Measurements from ENCODE around the gene RABGGTA. TPM values are rescaled to one million over a fixed set of nuclear protein-coding genes. Genes with fewer than 3 reads are reported as not detected.

RABGGTA gene
- total RNA-seq, 2 experiments from 2014 or later = 47.7 to 51.8 TPM

DNA sequence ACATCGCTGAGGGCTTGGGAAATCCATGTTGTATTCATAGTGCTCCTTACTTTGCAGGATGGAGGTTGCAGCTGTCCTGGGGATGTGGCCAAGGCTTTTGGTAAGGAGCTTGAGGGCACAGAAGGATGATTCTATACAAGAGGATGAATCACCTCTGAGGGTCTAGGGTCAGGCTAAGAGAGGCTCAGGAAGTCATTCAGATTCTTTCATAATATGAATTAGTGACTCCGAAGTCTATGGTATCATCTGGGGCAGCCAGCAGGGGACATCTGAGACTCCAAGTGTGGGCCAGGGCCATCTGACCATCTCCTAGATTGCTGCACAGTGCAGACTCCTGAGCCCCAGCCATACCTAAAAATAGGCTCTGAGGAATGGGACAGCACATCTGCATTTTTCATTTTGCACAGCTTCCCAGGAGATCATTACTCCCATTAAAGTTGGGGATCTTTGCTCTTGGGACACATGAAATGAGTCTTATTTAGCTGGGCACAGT is 33.9 kb downstream of the RABGGTA start:
- no peak overlapping the region for H3K27ac Mint-ChIP-seq
- peaks cover 70% of the 10 kb centered on the region for H3K36me3 Mint-ChIP-seq (ENCODE audit: low read depth)
- ChIA-PET POLR2A (interaction anchor here (1.1 to 1.5 kb wide), 4 partner anchors 9 to 49 kb away, joined by 3 to 5 read pairs (median 4); partner anchors contain the start of genes CHMP4A and IPO4), CTCF (interaction anchor here (1.0 to 21.9 kb wide), 5 partner anchors 9 to 194 kb away, joined by 3 to 801 read pairs (median 5); partner anchors contain the start of genes CIDEB, DHRS1, LTB4R and LTB4R2)
- DNase-seq = no peak
- H3K4me3 Mint-ChIP-seq = no peak overlapping the region
- H3K27me3 Mint-ChIP-seq (ENCODE audit: low read depth) = no peaks in the 10 kb centered on the region
- ATAC-seq = no peak
- H3K4me1 Mint-ChIP-seq (ENCODE audit: low read depth) = peaks cover 61% of the 10 kb centered on the region
- H3K9me3 Mint-ChIP-seq (ENCODE audit: insufficient read depth) = no peaks in the 10 kb centered on the region

DNA sequence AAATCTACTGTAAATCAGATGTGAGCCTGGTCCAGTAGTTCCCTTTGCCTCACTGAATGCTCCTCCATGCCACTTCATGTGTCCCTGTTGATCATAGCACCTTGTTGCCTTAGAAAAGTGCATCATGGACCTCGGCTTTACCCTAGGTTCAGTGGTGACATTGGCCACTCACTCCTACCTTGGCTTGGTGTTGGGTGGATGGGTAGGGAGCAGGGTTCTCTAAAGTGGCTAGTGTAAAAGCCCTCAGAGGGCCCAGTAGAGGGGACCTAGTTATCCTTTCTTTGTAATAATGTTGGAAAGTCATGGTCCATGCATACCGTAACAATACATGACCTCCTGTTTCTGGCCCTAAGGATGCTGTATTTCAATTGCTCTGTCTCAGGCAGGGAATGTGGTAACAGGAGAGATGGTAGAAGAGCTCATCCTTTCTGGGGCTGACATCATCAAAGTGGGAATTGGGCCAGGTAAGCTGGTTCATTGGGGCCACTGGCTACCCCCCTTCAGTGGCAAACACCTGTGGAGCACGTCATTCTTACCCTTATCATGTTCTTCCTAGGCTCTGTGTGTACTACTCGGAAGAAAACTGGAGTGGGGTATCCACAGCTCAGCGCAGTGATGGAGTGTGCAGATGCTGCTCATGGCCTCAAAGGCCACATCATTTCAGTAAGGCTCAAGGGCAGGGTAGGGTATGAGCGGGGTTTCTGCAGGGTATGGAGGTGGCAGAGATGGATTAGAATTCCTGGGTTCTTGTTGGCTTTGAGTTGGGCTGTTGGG is 34.5 kb downstream of the RABGGTA start:
- no peak overlapping the region for H3K27ac Mint-ChIP-seq
- ATAC-seq = no peak
- ChIA-PET POLR2A (interaction anchor here (1.0 to 1.4 kb wide), 4 partner anchors 9 to 194 kb away, joined by 3 to 4 read pairs (median 4); partner anchors contain the start of genes CHMP4A and KHNYN), CTCF (interaction anchor here (1.1 to 21.9 kb wide), 4 partner anchors 21 to 195 kb away, joined by 3 to 801 read pairs (median 7); partner anchors contain the start of genes CIDEB, DHRS1, LTB4R and LTB4R2)
- DNase-seq = no peak
- peaks cover 67% of the 10 kb centered on the region for H3K36me3 Mint-ChIP-seq (ENCODE audit: low read depth)
- no peaks in the 10 kb centered on the region for H3K9me3 Mint-ChIP-seq (ENCODE audit: insufficient read depth)
- peaks cover 61% of the 10 kb centered on the region for H3K4me1 Mint-ChIP-seq (ENCODE audit: low read depth)
- no peaks in the 10 kb centered on the region for H3K27me3 Mint-ChIP-seq (ENCODE audit: low read depth)
- no peak overlapping the region for H3K4me3 Mint-ChIP-seq

DNA sequence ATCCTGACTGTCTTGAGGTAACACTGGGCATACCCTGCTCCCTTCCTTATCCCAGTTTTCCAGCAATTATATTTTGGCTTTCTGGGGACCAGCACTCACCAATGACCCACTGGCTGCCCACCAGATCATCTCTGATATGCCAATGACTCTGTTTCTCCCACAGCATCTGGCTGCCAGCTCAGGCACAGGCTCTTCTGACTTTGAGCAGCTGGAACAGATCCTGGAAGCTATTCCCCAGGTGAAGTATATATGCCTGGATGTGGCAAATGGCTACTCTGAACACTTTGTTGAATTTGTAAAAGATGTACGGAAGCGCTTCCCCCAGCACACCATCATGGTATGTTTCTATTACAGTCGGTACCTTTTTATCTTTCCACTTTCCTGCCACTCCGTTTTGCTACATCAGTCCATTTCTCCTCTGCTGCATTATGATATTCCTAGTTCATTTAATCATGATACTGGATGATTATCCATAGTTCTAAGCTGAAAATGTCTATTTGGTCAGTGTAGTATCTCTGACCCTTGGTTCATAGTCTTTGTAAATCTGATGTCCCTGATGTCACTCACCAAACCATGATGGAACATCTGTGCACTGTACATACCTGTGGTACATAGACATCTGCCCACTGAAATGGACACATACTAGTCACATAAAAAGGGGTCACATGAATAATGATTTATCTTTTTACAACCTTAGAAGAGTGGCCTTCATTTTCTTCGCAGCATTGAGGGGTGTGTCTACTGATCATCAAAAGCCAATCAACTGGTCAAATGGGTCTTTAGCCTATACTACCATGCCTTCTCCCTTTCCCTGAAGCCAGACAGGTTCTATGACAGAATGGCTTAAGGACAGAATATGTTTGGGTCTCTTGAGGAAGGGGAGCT is 35.4 kb downstream of the RABGGTA start:
- ChIA-PET POLR2A (interaction anchor here (1.0 to 1.6 kb wide), 8 partner anchors 8 to 194 kb away, joined by 3 to 7 read pairs (median 4); partner anchors contain the start of genes CHMP4A, KHNYN and MDP1), CTCF (interaction anchor here (1.1 to 21.9 kb wide), 8 partner anchors 10 to 200 kb away, joined by 3 to 801 read pairs (median 4); partner anchors contain the start of genes CHMP4A, CIDEB, DHRS1 and LTB4R)
- H3K27me3 Mint-ChIP-seq (ENCODE audit: low read depth) = no peaks in the 10 kb centered on the region
- ATAC-seq (no peak), DNase-seq (no peak)
- H3K4me1 Mint-ChIP-seq (ENCODE audit: low read depth) = peaks cover 62% of the 10 kb centered on the region
- no peaks in the 10 kb centered on the region for H3K9me3 Mint-ChIP-seq (ENCODE audit: insufficient read depth)
- no peak overlapping the region for H3K4me3 Mint-ChIP-seq
- no peak overlapping the region for H3K27ac Mint-ChIP-seq
- H3K36me3 Mint-ChIP-seq (ENCODE audit: low read depth) = peaks cover 70% of the 10 kb centered on the region

DNA sequence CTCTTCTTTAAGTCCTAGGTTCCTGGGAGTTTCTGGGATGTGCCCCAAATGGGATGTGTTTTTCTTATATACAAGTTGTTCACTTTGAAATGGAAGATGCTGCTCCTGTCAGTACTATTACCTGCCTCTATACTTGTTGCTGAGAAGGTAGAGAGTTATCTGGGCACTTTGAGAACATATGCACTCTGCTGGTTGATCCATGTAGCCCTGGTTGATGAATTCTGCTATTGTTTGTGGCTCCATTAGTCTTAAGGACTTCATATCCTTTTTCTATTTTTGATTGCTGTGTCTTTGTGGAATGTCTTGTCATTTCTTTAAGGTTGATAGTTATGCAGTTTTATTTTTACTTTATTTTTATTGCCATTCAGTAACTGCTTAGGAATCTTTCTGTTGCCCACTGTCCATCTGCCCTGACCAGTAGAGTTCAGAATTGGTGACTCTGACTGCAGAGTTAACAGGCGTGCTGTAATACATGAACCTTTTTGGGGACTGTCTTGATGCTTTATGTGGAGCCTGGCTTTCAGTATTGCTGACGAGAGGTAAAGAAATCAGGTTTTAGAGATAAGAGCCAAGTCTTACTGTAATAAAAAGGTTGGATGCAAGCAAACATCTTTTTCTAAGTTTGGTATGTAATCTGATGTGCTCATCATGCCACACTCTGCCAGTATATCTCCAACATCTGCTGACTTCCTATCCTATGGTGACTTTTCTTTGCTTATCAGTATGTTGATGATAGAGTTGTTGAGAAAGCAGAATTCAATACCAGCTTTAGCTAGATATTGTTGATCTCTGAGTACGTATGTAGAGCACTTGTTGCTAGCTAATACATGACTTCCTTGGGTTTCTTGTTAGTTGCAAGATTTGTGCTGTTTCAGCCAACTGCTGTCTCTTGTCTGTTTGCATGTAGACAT is 37.0 kb downstream of the RABGGTA start:
- ATAC-seq = no peak
- H3K36me3 Mint-ChIP-seq (ENCODE audit: low read depth) = peaks cover 57% of the 10 kb centered on the region
- H3K4me1 Mint-ChIP-seq (ENCODE audit: low read depth) = peaks cover 55% of the 10 kb centered on the region

DNA sequence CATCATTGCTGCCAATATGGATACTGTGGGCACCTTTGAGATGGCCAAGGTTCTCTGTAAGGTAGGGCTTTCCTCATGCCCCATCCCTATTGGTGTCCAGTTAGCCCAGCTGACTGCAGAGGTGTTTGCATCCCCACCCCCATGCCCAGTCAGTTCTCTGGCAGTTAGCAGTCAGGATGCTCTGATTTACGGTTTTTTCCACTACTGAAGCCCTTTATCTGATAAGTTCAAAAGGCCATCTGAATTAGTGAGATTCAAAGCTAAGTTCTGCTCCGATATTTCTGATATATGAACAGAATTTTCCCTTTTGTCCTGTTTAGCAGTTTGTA is 37.9 kb downstream of the RABGGTA start:
- DNase-seq (no peak), ATAC-seq (no peak)
- H3K9me3 Mint-ChIP-seq (ENCODE audit: insufficient read depth) = no peaks in the 10 kb centered on the region
- peaks cover 52% of the 10 kb centered on the region for H3K36me3 Mint-ChIP-seq (ENCODE audit: low read depth)
- peak overlapping the region; percentile 89 for H3K4me3 Mint-ChIP-seq
- no peaks in the 10 kb centered on the region for H3K27me3 Mint-ChIP-seq (ENCODE audit: low read depth)
- peak overlapping the region; percentile 90 for H3K27ac Mint-ChIP-seq
- ChIA-PET CTCF (interaction anchor here (2.1 to 21.9 kb wide), 2 partner anchors 9 to 68 kb away, joined by 19 to 801 read pairs; partner anchors contain the start of genes CIDEB, DHRS1, LTB4R and LTB4R2), POLR2A (interaction anchor here (0.7 to 2.8 kb wide), 5 partner anchors 9 to 678 kb away, joined by 3 to 23 read pairs (median 4); partner anchors contain the start of genes DHRS1, LTB4R2, MDP1 and NOP9)
- peaks cover 50% of the 10 kb centered on the region for H3K4me1 Mint-ChIP-seq (ENCODE audit: low read depth)

More for the DNA sequence above, 37.0 kb downstream of the RABGGTA start:
- ChIA-PET CTCF (interaction anchor here (0.5 to 21.9 kb wide), 12 partner anchors 8 to 1120 kb away, joined by 3 to 801 read pairs (median 4); partner anchors contain the start of genes CHMP4A, CIDEB, DHRS1 and LTB4R), POLR2A (interaction anchor here (0.8 to 2.8 kb wide), 6 partner anchors 8 to 87 kb away, joined by 3 to 23 read pairs (median 4); partner anchors contain the start of genes IRF9, LTB4R2, MDP1 and TINF2)
- no peaks in the 10 kb centered on the region for H3K9me3 Mint-ChIP-seq (ENCODE audit: insufficient read depth)
- H3K27me3 Mint-ChIP-seq (ENCODE audit: low read depth) = no peaks in the 10 kb centered on the region
- DNase-seq = no peak
- peak overlapping the region; percentile 32 for H3K27ac Mint-ChIP-seq
- H3K4me3 Mint-ChIP-seq = peak overlapping the region; percentile 89

DNA sequence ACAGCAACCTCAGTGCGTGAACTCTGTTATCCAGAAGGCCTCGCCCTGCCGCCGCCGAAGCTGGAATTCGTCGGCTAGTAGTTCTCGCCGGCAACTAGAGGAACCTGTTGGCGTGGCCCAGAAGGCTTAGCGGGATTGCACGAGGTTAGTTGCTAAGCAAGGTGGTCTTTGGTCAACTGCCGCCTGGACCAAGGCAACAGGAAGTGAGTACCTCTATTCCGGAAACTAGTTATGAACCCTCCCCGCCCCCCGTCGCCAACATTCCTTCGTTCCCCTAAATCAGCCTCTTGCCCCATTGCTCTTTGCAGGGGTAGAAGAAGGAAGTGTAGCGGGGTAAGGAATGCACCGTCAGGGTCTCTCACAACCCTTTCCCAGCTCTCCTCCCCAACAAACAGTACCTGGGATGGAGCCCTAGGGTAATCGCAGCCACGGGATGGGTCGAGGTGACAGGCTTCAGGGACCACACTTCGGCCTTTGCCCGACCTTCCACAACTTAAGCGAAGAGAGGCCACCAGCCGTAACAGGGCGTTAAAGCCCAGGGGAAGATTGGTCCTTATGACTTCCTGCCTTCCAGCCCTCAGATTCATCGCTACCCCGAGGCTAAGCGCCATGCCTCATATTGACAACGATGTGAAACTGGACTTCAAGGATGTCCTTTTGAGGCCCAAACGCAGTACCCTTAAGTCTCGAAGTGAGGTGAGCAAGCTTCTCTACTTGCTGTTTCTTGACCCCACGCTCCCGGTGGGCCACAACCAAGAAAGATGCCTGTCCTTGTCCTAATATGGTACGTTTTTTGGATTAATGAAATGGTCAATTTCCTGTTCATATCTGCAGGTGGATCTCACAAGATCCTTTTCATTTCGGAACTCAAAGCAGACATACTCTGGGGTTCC is 38.5 kb downstream of the RABGGTA start, which contains the start of gene GMPR2:
Gene GMPR2, plus strand, starts transcription at position 285 of the 893 bp plus-strand sequence. Its CDS starts 325 bp downstream, at position 610.
- peaks cover 48% of the 10 kb centered on the region for H3K36me3 Mint-ChIP-seq (ENCODE audit: low read depth)
- H3K27me3 Mint-ChIP-seq (ENCODE audit: low read depth) = no peaks in the 10 kb centered on the region
- peak within 1 kb of the TSS; percentile 90 for H3K27ac Mint-ChIP-seq
- H3K4me3 Mint-ChIP-seq = peak within 1 kb of the TSS; percentile 89
- peaks cover 45% of the 10 kb centered on the region for H3K4me1 Mint-ChIP-seq (ENCODE audit: low read depth)
- CTCF ChIA-PET = interaction anchor here (1.2 to 21.9 kb wide), 3 partner anchors 9 to 69 kb away, joined by 9 to 801 read pairs (median 19); partner anchors contain the start of genes CIDEB, DHRS1, LTB4R and LTB4R2
- H3K9me3 Mint-ChIP-seq (ENCODE audit: insufficient read depth) = no peaks in the 10 kb centered on the region
- ATAC-seq = peak; percentile 50
- DNase-seq = peak; percentile 49
- POLR2A ChIA-PET = interaction anchor here (0.7 to 2.8 kb wide), 5 partner anchors 9 to 677 kb away, joined by 3 to 23 read pairs (median 4); partner anchors contain the start of genes DHRS1, MDP1, NOP9 and RABGGTA

DNA sequence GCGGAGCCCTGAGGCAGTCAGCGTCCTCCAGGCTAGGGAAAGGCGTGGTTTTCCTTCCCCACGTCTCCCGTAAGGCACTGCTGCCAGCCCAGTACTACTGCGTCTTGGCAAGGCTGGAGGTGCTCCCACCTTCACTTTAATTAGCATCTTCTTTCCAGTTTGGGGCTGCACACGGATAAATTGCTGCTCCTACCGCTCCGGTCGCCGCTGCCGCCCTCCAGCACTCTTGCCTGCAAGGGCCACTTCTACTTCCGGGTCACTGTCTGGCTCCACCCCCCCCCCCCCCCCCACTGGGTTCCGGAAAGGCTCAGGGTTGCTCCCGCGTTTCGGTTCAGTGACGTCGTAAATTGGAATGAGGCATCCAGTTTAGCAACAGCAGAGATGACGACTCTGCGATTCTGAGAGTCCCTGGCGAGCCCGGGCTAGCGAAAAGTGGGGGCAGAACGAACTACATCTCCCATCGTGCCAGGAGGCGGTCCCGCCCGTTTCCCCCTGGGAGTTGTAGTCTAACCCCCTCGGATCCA is 39.2 kb downstream of the RABGGTA start, which contains the start of gene NEDD8:
Gene NEDD8, minus strand, starts transcription at position 247 of the 524 bp plus-strand sequence. Its CDS starts 100 bp downstream, at position 147.
- DNase-seq = peak; percentile 93
- Mint-ChIP-seq H3K4me1 (ENCODE audit: low read depth) (peaks cover 46% of the 10 kb centered on the region), H3K27me3 (ENCODE audit: low read depth) (no peaks in the 10 kb centered on the region), H3K9me3 (ENCODE audit: insufficient read depth) (no peaks in the 10 kb centered on the region), H3K4me3 (peak within 1 kb of the TSS; percentile 89), H3K27ac (peak within 1 kb of the TSS; percentile 90), H3K36me3 (ENCODE audit: low read depth) (peaks cover 45% of the 10 kb centered on the region)
- POLR2A ChIA-PET = interaction anchor here (1.3 to 2.8 kb wide), 4 partner anchors 10 to 67 kb away, joined by 4 to 23 read pairs (median 6); partner anchors contain the start of genes DHRS1, MDP1, NOP9 and RABGGTA
- CTCF ChIA-PET = interaction anchor here (1.2 to 21.9 kb wide), 3 partner anchors 10 to 69 kb away, joined by 9 to 801 read pairs (median 19); partner anchors contain the start of genes CIDEB, DHRS1, LTB4R and LTB4R2
- ATAC-seq = peak; percentile 89

DNA sequence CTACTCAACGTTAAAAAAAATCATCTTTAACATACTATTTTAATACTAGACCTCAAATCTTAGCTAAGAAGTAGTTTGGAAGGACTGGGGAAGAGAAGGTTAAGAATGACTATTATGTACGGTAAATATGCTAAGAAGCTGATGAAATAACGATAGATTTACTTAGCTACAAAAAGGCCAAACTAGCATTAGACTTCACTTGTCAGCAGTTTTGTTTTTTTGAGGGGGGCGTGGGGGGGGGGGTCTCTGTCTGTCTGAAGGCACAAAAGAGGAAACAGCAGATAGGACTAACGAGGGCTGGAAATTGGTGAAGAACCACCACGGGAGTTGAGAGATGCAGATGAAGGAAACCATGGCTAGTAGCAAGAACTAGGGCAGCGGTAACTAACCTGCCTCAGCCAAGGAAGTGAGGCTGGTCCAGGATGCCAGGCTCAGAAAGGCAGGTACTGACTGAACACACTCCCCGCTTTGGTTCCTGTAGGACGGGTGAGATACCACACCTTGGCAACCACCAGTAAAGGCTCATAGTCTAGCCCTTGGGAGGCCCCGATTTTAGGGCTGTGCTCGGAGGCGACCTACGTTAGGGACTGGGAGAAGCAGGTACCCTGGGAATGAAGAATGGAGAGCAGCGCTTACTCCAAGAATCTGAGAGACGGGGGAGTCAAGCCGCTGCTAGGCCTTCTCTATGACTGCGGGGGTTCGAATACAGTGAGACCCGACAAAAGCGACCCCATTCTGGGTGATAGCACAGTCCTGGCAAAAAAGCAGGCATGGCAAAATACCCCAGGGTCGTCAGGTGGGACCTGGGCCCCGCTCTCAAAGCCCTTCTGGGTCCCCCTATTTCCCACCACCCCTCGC is 39.9 kb downstream of the RABGGTA start:
- peak overlapping the region; percentile 89 for H3K4me3 Mint-ChIP-seq
- peaks cover 42% of the 10 kb centered on the region for H3K36me3 Mint-ChIP-seq (ENCODE audit: low read depth)
- peaks cover 52% of the 10 kb centered on the region for H3K4me1 Mint-ChIP-seq (ENCODE audit: low read depth)
- H3K9me3 Mint-ChIP-seq (ENCODE audit: insufficient read depth) = no peaks in the 10 kb centered on the region
- DNase-seq = peak; percentile 56
- ATAC-seq = peak; percentile 45
- POLR2A ChIA-PET = interaction anchor here (0.6 to 2.1 kb wide), 2 partner anchors 18 to 36 kb away, joined by 5 to 11 read pairs; partner anchors contain the start of gene CHMP4A
- H3K27me3 Mint-ChIP-seq (ENCODE audit: low read depth) = no peaks in the 10 kb centered on the region
- H3K27ac Mint-ChIP-seq = peak overlapping the region; percentile 90
- CTCF ChIA-PET = interaction anchor here (0.6 to 1.3 kb wide), 8 partner anchors 10 to 138 kb away, joined by 3 to 7 read pairs (median 4); partner anchors contain the start of genes CIDEB, MDP1, PCK2 and TINF2
